HG02759 (cell line): ENCODE measurements around the gene TLE6.
"Not testable (repeated sequence)": the region's sequence is repeated elsewhere in the genome, so short reads cannot be mapped to it uniquely, and the experiment has no call there.

Experiments
- ATAC-seq: cut with Tn5 transposase; IDR thresholded peaks from one replicate; pipeline ENCODE4 v1.9.1; 2021; ENCODE audit warnings: mild to moderate bottlenecking, moderate library complexity; ENCODE audit not compliant: unreplicated experiment

TLE6 gene

DNA sequence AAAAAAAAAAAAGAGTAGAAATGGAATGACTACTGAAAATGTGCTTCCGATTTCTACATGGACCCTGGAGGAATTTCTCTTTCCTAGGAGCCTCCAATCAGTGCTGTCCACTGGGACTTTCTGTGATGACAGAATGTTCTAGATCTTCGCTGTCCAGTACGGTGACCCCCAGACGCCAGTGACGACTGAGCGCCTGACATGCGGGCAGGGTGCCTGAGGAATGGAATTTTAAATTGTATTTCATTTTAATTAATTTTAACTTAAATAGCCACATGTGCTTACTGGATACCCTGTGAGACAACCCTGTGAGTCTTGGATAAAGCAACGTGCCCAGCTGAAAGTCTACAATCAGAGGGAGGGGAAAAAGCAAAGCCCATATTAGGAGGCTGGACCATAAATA lies 4.1 kb upstream of the TLE6 start:
- no peak for ATAC-seq

DNA sequence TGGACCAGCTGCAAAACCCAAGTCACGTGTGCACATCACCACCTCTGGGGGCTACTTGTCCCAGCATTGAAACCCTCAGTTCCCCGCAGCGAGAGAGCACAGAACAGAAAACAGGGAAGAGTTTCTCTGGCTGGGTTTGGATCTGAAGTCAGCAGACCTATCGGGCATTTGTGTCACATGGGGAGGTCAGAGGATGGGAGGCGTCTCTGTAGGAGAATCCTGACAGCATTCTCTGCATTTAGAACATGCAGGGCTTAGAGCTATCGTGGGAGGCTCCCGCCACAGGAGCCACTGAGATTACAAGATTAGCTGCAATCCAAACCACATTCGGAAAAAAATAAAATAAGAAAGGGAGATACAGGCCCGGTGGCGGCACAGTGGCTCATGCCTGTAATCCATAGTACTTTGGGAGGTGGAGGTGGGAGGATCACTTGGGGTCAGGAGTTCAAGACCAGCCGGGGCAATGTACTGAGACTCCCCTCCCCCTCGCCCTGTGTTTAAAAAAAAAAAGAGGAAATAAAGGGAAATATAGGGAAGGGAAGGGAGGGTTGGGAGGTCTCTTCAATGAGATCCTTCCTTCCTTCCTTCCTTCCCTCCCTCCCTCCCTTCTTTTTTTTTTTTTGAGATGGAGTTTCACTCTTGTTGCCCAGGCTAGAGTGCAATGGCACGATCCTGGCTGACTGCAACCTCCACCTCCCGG lies 2.9 kb upstream of the TLE6 start:
- no peak for ATAC-seq

DNA sequence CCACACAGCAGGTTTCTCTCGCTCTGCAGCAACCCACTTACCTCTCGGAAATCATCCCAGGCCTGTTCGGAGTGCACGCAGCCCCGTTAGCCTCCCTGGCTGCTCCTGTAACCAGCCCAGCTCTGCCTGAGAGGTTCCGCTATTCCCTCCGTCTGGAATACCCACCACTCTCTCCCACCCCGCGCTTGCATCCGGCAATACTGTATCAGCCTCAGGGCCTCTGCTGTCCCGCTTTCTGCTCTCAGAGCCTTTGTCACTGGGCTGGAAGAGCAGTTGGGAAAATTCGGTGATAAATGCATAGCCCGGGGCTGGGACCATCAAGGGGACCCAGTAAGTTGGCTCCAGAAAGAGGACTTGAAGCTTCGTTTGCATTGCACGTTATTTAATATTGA lies 759 bp upstream of the TLE6 start:
- no peak for ATAC-seq

DNA sequence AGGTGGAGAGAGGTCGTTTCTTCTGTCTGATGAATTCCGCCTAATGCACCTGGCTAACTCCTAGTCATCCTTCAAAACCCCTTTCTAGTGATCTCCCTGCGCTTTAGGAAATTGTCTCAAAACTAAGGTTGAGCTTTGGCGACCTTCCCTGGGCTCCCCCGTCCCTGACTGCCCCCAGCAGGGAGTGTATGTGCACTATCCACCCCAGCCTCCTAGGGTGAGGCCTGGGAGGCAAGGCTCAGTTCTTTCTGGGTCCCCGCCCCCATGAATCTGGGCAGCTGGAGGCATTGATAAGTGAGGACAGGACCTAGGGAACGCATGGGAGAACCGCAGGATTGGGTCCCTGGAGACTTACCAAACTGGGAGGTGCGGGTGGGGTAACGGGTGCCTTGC lies 378 bp downstream of the TLE6 start:
- ATAC-seq = no peak

DNA sequence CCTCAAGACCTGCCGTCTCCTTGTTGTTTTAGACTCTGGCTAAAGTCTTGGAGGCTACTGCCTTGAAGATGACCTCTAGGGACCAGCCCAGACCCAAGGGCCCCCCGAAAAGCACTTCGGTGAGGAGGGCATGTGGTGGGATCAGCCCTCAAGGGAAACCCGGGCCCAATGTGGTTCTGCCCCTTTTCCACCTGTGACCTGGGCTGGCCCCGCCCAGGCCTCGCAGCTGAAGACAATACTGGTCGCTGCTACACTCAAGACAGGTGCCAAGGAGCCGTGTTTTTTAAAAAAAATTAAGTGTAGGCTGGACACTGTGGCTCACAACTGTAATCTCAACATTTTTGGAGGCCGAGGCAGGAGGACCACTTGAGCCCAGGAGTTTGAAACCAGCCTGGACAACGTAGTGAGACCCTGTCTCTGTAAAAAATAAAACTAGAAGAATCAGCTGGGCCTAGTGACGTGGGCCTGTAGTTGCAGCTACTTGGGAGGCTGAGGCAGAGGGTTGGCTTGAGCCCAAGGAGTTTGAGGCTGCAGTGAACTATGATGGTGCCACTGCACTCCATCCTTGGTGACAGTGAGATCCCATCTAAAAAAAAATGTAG lies 903 bp downstream of the TLE6 start:
- ATAC-seq = no peak

DNA sequence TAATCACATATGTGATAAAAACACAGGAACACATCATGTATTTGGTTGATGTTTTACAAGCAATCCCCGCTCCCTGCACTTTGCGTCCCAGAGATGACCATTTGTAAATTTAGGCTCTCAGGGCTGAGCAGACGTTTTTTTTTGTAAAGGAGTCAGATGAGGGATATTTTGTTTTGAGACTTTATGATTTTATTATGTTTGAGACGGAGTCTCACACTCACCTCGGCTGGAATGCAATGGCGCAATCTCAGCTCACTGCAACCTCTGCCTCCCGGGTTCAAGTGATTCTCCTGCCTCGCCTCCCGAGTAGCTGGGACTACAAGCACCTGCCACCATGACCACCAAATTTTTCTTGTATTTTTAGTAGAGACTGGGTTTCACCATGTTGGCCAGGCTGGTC lies 1.4 kb downstream of the TLE6 start:
- ATAC-seq = no peak

DNA sequence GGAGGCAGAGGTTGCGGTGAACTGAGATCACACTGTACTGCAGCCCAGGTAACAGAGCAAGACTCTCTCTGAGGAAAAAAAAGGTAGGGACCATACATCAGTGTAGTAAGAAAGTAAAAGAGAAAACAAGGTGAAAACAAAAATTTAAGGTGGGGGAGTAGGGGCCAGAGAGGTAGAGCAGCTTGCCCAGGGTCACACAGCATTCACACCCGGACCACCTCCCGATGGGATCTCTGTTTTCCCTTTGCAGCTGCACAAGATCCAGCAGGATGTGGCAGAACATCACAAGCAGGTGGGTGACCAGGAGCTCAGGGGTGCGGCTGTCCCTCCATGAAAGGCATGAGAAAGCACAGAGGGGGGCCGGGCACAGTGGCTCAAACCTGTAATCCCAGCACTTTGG lies 4.5 kb downstream of the TLE6 start:
- no peak for ATAC-seq

DNA sequence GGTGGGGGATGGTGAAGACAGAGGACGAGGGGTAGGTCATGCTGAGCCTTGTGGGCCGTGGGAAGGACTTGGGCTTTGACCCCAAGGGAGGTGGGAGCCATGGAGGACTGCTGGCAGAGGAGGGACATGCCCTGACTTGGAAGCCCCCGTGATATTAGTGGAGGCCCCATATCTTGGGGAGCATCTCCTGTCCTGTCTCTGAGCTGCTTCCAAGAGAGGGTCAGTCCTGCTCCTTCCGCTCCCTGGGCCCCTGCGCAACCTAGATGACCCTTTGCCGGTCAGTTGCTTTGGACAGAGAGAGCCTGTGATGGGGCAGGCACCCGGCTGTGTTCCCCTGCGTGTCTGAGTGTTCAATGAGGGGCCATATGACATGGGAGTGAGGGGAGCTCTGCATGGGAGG lies 5.2 kb downstream of the TLE6 start:
- no peak for ATAC-seq

DNA sequence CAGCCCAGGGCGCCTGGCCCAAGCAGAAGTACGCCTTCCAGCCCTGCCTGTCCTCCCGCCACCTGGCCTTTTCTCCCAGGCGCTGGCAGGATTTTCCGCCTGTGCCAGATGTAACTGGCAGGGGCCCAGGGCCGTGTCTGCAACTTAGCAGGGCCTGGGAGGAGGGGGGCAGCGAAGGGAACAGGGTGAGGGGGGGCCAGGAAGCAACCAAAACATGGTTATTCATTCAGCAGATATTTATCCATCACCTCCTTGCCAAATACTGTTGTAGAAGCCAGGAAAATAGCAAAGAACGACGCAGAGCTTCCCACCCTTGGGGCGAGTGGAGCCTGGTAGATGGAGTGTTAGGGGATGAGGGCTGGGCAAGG lies 5.6 kb downstream of the TLE6 start:
- no peak for ATAC-seq

DNA sequence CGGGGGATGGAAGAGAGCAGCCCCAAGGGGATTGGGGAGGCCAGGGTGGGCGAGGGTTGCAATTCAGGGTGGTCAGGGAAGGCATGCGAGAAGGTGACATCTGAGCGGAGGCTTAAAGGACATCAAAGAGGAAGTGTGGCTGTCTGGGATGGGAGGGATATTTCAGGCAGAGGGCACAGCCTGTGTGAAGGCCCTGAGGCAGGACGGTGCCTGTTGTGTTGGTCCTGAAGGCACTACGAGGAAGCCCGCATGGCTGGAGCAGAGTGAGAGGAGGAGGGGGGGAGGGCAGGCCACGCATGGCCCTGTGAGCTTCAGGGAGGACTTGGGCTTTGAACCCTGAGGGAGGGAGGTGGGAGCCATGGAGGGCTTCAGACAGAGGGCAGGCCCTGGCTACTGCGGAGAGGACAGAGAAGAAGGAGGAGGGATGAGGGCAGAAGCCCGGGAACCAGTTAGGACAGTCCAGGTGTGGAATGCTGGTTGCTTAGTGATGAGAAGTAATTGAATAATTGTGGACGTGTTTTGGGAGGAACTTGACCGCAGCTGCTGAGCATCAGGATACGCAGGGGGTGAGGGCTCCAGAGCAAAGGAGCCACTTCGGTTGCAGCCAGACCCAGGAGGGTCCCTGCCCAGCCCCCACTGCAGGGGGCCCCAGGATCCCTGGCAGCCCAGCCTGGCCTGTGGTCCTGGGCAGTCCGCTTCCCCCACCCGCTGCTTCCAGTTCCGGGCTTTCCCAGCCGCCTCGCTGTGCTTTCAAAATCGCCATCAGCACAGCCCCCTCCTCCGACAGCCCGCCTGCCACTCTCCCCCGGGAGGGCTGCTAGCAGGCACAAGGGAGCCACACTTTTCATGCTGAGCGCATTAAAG lies 6.2 kb downstream of the TLE6 start:
- no peak for ATAC-seq

DNA sequence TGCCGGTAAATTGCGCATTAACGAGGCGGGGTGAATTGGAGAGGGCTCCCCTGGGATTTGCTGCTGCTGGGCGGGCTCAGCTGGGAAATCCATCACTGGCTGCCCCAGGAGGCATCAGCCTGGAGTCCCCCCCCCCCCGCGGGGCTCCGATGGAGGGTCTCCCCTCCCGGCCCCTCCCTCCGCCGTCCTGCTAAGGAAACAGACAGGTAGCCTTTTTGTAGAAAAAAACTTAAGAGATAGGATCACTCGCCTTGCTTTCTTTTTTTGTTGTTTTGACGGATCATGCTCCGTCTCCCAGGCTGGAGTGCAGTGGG lies 6.8 kb downstream of the TLE6 start:
- no peak for ATAC-seq

DNA sequence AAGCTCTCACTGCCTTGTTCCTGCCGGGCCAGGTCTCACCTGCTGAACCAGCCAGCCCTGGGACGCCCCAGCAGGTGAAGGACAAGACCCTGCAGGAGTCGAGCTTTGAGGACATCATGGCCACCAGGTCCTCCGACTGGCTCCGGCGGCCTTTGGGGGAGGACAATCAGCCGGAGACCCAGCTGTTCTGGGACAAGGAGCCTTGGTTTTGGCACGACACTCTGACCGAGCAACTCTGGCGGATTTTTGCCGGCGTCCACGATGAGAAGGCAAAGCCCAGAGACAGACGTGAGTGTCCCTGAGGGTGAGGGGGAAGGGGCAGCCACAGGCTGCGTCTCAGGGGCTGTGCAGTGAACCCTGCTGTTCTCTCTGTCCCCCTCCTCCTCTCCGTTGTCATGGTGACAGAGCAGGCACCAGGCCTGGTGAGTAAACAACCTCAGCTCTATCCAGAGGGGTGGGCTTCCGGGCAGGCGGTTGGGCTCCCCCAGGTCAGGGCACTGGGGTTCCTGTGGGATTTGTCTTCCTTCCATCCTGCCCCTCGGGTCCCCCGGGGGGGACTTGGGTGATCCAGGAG lies 9.7 kb downstream of the TLE6 start:
- no peak for ATAC-seq

DNA sequence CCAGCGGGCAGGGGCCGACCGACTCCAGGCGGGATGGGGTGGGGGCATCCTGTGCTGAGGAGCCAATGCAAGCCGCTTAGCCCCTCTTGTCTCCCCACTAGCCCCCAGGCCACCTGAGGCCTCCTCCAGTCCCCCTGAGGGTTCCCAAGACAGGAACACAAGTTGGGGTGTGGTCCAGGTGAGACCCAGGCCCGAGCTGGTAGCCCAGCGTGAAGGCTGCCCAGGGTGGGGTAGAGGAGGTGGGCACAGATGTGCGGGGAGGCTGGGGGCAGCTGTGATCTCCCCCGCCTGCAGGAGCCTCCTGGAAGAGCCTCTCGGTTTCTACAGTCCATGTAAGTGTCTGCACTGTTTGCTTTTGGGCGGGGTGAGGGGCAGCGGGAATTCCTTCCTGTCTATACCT lies 10.4 kb downstream of the TLE6 start:
- ATAC-seq = no peak

DNA sequence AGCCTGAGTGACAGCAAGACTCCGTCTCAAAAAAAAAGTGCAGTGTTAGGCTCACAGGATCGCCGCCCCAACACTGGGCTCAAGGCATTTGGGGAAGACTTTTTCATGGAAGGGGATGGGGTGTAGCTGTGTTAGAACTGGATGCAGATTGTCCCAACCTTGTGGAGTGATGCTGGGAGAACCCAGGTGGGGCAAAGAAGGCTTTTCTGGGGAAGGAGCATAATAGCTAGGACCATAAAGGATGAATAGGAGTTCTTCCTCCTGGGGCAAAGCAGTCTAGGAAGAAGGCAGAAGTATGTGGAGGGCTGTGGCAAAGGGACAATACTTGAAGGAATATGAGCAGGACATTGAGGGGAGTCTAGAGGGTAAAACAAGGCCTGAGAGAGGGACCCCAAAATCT lies 11.2 kb downstream of the TLE6 start:
- no peak for ATAC-seq

DNA sequence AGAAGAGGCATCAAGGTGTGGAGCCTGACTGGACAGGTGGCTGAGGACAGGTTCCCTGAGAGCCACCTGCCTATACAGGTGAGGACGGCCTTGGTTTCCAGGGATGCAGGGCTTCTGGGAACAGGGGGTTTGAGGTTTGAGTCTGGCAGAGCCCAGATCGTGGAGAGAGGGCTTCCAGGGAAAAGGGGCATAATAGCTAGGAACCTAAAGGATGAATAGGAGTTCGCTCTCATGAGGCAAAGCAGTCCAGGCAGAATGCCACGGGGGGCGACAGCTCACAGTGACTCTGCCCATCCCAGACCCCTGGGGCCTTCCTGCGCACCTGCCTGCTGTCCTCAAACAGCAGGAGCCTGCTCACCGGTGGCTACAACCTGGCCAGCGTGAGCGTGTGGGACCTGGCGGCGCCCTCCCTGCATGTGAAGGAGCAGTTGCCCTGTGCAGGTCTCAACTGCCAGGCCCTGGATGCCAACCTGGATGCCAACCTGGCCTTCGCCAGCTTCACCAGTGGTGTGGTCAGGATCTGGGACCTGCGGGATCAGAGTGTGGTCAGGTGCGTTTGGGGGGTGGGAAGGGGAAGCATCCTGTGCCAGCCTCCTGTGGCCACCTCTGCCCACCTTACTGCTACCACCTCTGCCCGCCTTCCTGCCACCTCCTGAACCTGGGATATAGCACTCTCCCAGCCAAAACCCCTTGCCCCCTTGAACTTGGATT lies 12.0 kb downstream of the TLE6 start:
- ATAC-seq = no peak

DNA sequence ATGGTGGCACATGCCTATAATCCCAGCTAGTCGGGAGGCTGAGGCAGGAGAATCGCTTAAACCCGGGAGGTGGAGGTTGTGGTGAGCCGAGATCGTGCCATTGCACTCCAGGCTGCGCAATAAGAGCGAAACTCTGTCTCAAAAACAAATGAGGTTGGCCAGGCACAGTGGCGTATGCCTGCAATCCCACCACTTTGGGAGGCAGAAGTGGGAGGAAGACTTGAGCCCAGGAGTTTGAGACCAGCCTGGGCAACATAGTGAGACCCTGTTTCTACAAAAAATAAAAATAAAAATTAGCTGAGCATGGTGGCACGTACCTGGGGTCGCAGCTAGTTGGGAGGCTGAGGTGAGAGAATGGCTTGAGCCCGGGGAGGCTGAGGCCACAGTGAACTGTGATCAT lies 15.0 kb downstream of the TLE6 start:
- ATAC-seq = not testable (repeated sequence)

DNA sequence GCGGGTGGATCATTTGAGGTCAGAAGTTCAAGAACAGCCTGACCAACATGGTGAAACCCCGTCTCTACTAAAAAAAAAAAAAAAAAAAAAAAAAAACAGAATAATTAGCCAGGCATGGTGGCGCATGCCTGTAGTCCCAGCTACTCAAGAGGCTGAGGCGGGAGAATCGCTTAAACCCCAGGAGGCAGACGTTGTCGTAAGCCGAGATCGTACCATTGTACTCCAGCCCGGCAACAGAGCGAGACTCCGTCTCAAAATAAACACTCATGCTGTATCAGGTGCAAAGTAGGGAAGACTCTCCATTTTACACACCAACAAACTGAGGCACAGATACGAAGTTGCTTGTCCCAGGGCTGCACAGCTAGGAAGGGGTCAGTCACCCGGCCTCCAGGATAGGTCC lies 15.6 kb downstream of the TLE6 start:
- ATAC-seq = no peak

DNA sequence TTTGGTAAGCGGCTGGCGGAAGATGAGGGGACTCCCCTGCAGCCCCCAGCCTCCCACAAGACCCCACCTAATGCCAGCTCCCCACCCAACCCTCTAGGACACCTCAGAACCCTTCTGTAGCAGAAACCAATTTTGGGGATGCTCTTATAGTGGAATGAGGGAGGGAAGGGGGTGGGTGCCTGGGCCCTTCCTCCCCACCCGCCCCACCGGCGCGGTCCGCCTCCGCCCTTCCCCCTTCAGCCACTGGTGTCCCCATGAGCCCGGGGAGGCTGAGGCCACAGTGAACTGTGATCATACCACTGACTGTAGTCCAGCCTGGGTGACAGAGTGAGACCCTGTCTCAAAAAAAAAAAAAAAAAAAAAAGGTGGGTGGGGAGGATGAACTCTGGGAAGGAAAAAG lies 16.2 kb downstream of the TLE6 start:
- ATAC-seq = no peak

DNA sequence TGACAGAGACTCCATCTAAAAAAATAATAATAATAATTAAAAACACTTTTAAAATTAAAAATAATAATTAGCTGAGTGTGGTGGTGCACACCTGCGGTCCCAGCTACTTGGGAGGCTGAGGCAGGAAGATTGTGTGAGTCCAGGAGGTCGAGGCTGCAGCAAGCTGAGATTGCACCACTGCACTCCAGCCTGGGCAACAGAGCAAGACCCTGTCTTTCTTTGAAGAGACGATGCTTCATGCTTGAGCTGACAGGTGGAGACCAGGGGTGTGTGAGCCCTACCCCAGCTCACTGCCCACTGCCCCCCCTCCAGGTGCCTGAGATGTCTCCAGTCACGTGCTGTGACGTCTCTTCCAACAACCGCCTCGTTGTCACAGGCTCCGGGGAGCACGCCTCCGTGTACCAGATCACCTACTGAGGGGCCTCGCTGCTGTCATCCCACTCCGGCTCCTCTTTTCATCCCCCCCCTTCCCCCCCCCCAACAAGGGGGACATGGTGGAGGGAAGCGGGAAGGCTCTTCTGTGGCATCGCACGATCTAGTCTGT lies 17.3 kb downstream of the TLE6 start:
- no peak for ATAC-seq

DNA sequence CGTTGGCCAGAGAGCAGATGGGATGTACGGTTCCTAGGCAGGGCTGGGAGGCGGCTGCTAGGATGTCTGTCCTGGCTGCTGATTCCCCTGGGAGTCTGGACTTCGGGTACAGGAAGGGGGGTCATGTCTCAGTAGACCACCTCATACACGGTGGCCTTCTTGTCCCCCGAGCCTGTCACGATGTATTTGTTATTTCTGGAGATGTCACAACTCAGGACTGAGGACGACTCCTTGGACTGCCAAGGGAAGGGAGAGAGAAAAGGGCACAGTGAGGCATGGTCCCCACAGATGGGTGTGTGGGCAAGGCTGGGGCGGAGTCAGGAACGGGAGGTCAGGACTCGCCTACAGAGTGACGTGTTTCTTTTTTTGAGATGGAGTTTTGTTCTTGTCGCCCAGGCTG lies 20.4 kb downstream of the TLE6 start:
- ATAC-seq = no peak

DNA sequence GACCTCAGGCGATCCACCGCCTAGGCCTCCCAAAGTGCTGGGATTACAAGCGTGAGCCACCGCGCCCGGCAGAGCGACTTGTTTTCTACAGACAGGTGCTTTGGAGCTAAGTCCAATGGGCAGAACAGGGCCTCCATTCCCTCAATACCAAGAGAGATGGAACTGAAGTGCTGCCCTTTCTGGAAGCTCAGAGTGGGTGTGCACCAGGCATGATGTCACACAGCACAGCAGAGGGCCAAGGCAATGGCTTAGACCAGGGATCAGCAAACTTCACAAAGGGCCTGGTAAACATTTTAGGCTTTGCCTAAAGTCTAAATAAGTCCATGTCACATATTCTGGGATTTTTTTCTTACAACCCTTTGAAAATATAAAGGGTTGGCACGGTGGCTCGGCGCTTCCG lies 21.3 kb downstream of the TLE6 start:
- no peak for ATAC-seq
